ENCODE measurements around the gene ZNF648.
"Not testable (repeated sequence)": the region's sequence is repeated elsewhere in the genome, so short reads cannot be mapped to it uniquely, and the experiment has no call there.

The ZNF648 gene

DNA sequence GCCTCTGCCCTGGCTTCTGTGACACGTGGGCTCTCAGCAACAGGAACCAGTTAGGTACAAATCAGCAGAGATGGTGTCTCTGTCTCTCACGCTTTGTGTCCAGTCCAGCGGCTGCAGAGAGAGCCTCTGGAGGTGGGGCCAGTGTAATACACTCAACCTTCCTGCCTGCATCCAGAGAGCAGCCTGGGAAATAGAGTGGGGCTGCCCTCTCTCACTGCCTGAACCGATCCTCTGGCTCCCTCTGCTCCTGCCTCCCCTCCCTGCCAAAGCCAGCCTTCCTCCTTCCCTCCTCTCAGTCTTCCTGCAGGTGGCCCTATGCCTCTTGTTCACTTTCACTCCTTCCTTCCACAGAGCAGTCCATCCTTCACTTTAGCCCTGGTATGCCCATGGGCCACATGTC lies at the start of gene ZNF648:
Gene ZNF648 (minus strand): TSS at position 119 of the 400 bp plus-strand sequence. CDS start 3,702 bp downstream, outside the sequence.
- peak; percentile 29 for DNase-seq (ENCODE audit: low spot score)

- peak; percentile 31 for DNase-seq (ENCODE audit: low spot score)
Measured at GRCh38 chr1:182110635-182111034, 49.1 kb upstream of the ZNF648 start.

GRCh38 chr1:182109771-182110170 lies 48.3 kb upstream of the ZNF648 start:
- no peak for DNase-seq (ENCODE audit: low spot score)

DNA sequence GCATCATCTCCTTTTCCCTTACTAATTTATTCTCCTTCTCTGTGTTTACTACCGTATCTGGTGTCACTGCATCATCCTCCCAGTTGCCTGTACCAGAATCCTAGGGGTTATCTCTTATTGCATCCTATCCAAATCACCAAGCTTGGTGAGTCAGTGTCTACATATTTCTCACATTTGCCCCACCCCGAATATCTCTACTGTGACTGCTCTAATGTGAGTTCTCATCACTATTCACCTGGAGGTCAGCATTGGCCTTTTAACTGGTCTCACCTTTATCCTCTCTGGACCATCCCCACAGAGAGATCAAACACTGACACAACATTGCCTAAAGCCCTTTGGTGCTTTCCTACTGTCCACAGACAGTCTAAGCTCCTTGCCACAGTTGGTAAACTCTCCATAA lies 45.7 kb upstream of the ZNF648 start:
- DNase-seq (ENCODE audit: low spot score), result no peak

DNA sequence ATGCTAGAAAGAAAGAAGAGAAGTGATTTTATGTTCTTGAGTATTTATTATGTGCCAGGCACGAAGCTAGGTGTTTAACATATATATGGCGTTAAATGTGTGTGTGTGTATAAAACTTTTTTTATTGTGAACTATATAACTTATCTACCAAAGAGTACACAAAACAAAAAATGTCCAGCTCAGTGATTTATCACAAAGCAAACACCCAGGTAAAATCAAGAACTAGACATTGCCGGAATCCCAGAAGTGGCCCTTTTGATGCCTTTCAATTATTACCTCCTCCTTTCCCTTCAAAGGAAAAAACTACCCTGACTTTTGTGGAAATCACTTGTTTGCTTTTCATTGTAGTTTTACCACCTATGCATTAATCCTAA lies 40.5 kb upstream of the ZNF648 start:
- DNase-seq (ENCODE audit: low spot score), result no peak

DNA sequence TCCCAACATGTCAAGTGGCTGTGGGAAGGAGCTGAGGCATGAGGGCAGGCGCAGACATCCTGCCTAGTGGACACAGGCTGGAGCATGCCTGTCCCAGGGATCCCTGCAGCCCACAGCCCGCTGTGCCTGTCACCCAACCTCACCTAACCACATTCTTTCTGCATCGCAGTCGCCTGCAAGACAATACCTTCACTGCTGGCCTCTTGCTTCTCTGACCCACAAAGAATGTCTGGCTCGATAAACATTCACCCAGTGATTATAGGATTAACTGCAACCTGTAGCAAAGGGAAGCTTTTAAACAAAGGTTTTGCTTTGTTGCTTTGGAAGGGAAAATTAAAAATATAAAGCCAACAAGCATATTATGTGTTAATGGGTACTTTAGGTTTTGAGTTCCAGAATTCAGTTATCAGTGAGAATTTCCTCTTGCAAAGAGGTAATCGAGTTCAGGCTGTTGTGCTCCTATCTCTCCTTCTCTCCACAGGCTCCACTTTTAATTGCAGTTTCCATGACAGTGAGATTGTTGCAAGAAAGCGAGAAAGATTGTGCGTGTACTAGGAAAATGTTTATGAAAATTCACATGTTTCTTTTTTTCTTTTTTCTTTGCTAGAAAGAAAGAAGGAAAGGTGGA lies 40.0 kb upstream of the ZNF648 start:
- DNase-seq (ENCODE audit: low spot score), result peak; percentile 91

DNA sequence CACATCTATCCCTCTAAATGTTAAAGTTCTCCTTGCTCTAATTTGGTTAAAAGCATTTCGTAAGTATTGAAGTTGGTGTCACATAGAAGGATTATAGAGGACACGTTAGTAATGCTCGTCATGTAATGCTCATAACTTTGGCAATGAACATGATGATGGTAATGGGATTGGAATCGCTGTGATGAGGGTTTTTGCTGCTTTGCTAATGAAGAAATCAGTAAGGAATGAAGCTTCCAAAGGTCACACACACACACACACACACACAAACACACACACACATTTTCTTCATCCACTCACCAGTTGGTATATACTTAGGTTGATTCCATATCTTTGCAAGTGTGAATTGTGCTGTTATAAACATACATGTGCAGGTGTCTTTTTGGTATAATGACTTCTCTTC lies 36.8 kb upstream of the ZNF648 start:
- no peak for DNase-seq (ENCODE audit: low spot score)

GRCh38 chr1:182095946-182096345 lies 34.4 kb upstream of the ZNF648 start:
- DNase-seq (ENCODE audit: low spot score), result no peak

- not testable (repeated sequence) for DNase-seq (ENCODE audit: low spot score)
Measured at GRCh38 chr1:182094514-182095005, 33.0 kb upstream of the ZNF648 start.

DNA sequence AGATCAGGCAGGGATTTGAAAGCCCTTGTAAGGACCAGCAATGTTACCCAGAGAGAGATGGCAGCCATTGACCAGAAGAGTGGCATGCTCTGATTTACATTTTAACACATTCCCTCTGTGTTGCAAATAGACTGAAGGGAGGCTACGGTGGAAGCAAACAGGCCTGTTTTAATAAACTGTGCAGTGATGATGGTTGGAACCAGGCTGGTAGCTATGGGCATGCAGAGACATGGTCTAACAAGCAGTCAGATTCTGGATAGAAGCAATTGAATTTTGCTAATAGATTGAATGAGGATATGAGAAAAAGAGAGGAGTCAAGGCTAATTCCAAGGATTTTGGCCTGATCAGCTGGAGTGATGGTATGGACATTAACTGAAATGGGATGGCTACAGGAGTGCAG lies 32.3 kb upstream of the ZNF648 start:
- DNase-seq (ENCODE audit: low spot score), result no peak

GRCh38 chr1:182092336-182092735 lies 30.8 kb upstream of the ZNF648 start:
- no peak for DNase-seq (ENCODE audit: low spot score)

DNA sequence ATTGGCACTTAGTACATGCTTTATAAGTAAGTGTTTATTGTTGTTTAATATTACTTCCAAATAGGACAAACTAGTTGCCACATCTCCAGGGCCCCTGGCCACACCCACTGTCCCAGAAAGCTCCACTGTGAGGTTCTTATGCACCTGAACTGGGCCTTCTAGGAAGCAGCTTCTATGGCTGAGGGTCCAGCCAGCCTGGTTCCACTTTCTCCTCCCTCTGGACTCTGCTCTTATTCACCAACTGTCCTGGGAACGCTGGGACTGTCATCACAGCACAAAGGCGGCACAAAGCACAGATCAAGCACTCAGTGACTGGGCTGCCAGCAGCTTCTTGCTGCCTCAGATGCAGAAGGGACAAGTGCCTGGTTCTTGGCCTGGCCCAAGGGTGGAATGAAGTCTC lies 29.6 kb upstream of the ZNF648 start:
- DNase-seq (ENCODE audit: low spot score), result no peak

DNA sequence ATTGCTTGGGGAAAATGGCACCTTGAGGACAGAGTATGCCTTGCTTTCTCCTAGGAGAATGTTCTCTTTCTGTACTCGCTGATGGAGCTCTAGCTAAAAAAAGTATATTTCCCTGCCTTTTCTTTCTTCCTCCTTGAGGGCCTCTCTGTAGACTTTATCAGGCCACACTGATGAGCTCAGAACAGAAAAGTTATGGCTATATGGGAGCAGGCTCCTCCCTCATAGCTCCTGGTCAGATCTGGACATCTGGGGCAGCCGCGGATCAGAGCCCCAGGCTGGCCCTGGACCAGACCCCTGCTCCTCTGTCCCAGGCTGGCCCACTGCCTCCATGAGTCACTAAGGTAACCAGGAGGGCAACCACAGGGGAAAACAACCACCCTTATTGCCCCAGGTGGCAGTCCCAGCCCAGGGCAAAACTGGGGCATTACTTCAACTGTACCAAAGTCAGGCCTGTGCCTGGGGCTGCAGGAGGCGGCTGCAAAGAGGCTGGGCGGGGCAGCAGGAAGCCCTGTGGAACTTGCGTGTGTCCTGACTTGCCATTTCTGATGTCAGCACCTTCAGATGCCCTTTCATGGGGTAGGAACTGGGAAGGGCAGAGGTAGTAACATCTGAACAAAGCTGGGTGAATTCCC lies 26.3 kb upstream of the ZNF648 start:
- no peak for DNase-seq (ENCODE audit: low spot score)

DNA sequence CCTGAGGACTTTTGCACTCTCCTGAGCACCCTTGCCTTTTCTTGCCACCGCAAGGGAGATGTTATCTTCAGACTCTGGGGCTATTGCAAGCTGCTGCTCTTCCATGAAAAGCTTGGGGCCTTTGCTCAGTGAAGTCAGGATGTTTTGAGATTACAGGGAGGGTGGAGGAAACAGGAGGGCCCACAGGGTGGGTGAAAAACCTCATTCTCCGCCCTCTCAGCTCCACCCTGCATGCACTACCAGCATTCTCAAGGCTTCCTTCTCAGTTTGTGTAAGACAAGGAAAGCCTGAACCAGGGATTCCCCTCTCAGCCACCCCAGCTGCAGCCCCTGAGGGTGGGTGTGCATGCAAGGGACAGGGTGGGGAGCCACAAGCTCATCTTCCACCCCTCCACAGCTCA lies 25.8 kb upstream of the ZNF648 start:
- DNase-seq (ENCODE audit: low spot score), result no peak

DNA sequence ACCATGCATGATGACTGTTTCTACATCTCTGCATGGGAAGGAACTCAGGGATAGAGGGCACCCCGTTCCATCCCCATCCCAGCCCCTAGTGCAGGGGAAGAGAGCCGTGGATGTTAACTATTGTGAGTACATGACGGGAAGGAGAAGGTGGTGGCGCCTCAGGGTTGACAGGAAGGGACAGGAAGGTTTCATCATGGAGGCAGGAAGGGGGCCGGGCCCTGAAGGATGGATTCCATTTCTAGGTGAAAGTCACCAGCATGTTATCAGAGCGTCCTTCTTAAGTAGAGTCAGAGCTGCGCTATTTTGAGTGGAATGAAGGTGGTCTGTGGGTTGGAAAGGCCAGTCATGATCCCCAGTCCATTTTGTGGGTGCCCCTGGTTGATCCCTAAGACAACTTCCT lies 25.1 kb upstream of the ZNF648 start:
- no peak for DNase-seq (ENCODE audit: low spot score)

DNA sequence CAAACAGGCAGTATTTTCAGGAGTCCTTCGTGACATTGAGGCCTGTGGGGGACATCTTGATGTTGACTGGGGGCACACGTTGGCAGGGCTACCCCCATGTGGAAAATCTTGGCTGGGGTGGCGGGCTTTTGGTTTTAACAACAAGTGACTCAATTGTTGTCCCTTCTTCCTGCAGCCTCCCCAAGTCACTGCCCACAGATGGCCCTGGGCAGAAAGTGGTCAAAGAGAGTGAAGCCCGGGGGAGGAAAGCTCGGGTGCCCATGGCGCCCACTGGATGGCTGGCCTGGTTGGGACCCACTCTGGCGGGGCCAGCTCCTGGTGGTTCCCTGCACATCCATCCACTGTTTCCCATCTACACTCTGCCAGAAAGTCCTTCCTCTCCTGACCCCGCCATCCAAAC lies 24.6 kb upstream of the ZNF648 start:
- DNase-seq (ENCODE audit: low spot score), result no peak

DNA sequence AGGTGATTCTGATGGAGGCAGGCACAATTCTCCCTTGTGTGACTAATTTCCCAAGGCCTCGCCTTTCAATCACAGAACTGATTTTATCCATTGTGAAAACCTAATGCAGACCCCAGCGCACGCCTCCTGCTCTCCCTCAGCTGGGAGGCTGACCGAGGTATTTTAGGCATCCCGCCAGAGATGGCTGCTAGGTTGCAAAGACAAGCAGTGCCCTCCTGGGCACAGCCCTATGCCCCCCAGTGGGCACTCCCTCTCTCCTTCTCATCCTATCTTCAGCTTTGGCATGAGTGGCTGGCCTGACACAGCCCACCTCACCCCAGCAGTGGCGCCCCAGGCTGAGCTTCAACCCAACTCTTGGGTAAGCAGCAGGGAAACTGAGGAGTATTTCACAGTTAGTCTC lies 24.2 kb upstream of the ZNF648 start:
- no peak for DNase-seq (ENCODE audit: low spot score)

DNA sequence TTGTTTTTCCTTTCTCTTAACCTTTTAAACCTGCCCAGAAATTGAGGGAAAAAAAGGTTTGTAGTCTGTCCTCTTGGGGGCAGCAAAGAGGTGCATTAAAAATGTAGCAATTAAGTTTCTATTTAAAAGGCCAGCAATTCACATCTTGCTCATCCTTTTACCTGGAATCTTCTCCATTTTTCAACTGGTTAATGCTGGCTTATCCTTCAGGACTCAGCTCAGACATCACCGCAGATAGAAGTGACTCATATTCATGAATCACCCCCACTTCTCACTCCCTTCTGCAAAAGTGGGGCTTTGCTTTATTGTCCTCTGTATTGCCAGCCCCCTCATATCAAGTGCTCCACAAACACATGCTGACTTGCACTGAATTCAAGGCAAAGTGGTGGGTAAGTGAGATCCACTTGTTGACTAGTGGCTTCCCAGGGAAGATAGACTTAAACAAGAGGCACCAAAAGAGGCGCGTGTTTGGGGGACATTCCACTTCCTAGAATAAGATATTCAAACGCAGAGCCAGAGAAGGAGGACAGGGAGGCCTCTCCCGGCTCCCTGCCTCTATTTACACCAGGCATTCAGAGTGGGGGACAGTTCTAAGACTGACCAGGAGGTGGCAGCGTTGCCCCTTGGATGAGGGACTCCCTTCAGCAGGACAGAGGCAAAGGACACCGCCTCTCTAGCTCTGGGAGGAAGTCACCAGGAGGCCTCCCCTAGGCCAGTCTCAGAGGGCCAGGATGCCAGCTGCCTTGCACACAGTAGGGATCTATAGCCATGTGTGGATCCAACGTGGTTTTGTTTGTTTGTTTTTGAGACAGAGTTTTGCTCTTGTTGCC lies 23.2 kb upstream of the ZNF648 start:
- DNase-seq (ENCODE audit: low spot score), result peak; percentile 89

DNA sequence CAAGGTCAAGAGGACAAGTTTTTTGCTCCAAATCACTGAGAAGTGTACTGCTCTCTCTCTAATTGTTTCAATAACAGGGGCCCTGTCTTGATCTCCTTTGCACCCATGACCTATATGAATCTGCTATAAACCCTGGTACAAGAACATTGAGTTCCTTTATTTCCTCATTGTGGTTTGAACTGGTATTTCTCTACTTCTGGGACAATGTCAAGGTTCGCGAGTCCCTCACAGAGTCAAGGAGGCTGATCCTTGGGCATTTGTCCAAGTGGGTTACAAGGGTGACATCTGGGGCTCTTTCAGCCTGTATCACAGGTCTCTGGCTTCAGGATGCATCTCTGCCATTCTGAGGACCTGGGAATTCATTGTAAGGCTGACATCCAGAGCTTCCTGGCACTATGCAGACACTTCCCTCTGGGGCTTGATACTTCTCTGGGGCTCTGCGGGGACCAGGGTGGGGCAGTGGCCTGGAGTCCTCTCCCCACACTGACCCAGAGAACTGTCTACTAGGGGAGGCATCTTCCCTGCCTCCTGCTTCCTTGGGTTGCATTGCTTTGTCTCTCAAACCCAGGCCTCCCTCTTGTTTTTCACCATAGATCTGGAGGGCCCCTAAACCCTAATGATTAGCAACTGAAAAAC lies 22.5 kb upstream of the ZNF648 start:
- DNase-seq (ENCODE audit: low spot score), result peak; percentile 18

DNA sequence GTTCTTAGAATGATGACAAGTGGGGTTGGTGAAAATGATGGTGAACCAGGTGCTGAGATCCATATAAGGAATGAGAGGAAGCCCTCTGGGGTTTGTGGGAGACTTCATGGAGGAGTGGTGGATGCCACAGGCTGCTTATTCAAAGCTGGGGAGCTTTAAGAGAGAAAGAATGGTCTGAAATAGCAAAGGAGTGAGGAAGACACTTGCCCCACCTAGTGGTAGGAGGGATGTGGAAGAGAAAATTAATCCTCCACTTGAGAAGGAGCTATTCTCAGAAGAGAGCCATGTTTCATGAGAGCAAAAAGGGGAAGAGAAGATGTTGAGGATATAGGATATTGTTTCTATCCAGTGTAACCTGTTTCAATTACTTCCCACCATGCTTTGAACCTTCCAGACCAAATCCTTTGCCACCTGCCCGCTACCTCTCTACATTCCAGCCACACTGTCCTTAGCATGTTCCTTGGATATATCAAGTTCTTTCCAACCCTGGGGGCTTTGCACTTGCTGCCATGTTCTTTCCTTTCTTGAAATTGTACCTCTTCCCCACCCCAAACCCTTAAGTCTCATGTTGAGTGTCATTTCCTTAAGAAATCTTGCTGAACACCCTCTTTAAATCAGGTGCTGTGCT lies 19.6 kb upstream of the ZNF648 start:
- DNase-seq (ENCODE audit: low spot score), result peak; percentile 58

GRCh38 chr1:182080040-182080439 lies 18.5 kb upstream of the ZNF648 start:
- DNase-seq (ENCODE audit: low spot score), result no peak

DNA sequence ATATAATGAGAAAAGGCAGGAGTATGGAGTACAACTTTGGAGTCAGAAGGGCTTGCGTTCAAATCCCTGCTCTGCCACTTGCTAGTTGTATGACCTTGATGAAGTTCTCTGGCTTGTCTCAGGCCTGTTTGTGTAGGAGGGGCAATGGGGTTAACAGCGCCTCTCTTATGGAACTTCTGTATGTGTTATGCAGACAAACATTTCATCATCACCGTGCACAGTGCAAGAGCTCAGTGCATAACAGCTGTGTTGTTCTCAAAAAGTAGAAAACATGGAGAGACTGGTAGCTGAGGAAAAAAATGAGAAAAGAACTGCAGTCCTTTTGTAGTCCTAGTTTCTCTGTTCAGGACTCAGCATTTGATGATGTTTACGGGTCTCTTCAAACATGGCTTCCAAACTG lies 10.4 kb upstream of the ZNF648 start:
- no peak for DNase-seq (ENCODE audit: low spot score)
